Lung (tissue), 12 donors: Measurements from ENCODE around the gene XAGE5. TPM values are rescaled to one million over a fixed set of nuclear protein-coding genes. Genes with fewer than 3 reads are reported as not detected.

Experiments
- ATAC-seq: fragments of 200-7000 bp; cut with Tn5 transposase; one replicate; pipeline ENCODE4 v1.9.1; 2020; ENCODE audit warnings: moderate number of reproducible peaks; ENCODE audit not compliant: insufficient read depth, low FRiP score
- DNase-seq, 3 donors: peaks; one replicate each; pipeline ENCODE4 v3.0.0-alpha.2; 2013 to 2017
- H3K27ac ChIP-seq, 2 donors: one replicate each; pipeline ENCODE4 v1.5.1; 2013; ENCODE audit warnings: mild to moderate bottlenecking in 2 of 2, moderate library complexity in 2 of 2, control low read depth in 1 of 2, inconsistent platforms in 1 of 2, low read depth in 1 of 2, low read length in 1 of 2
- H3K27me3 ChIP-seq, 3 donors: one replicate each; pipeline ENCODE4 v1.5.1; 2013; ENCODE audit warnings: low read length in 2 of 3; ENCODE audit not compliant: control insufficient read depth in 3 of 3, insufficient read depth in 3 of 3
- H3K36me3 ChIP-seq, 4 donors: one replicate each; pipeline ENCODE4 v1.5.1; 2013; ENCODE audit warnings: low read length in 4 of 4, mild to moderate bottlenecking in 1 of 4, moderate library complexity in 1 of 4; ENCODE audit not compliant: control insufficient read depth in 4 of 4, insufficient read depth in 4 of 4
- H3K4me1 ChIP-seq, 5 donors: one replicate each; pipeline ENCODE4 v1.5.1; 2013; ENCODE audit warnings: low read length in 5 of 5, mild to moderate bottlenecking in 2 of 5, moderate library complexity in 1 of 5; ENCODE audit not compliant: control insufficient read depth in 5 of 5, insufficient read depth in 5 of 5
- H3K4me3 ChIP-seq: one replicate; pipeline ENCODE4 v1.5.1; 2013; ENCODE audit warnings: mild to moderate bottlenecking, control low read depth, moderate library complexity
- H3K9ac ChIP-seq, 2 donors: one replicate each; pipeline ENCODE4 v1.5.1; 2013; ENCODE audit warnings: low read length in 2 of 2, control low read depth in 1 of 2; ENCODE audit not compliant: insufficient read depth in 1 of 2
- H3K9me3 ChIP-seq, 4 donors: one replicate each; pipeline ENCODE4 v1.5.1; 2013; ENCODE audit warnings: low read length in 3 of 4, mild to moderate bottlenecking in 1 of 4, moderate library complexity in 1 of 4; ENCODE audit not compliant: control insufficient read depth in 4 of 4, insufficient read depth in 3 of 4
- WGBS, 2 donors: extraction: QIAGEN DNeasy Blood & Tissue Kit; methylation state at CpG; one replicate each; pipeline ENCODE4 v1.1.7; 2013; 5-methylcytosine and 5-hydroxymethylcytosine counted together
- polyA plus RNA-seq, 2 donors: library from polyadenylated mRNA; stranded (reverse); fragments of 200-250 nt; gene quantifications; one replicate each; pipeline ENCODE4 v1.2.1, GENCODE V29; 2013
- total RNA-seq, 2 donors: library from RNA; depleted of rRNA in 1 of 2; stranded (reverse); fragments of >200 nt in 1 of 2; gene quantifications; one replicate each; pipeline ENCODE4 v1.2.1, GENCODE V29; 2014 to 2021
- TF ChIP-seq, protein P1 (sequence below): IDR thresholded peaks from 2 replicates; pipeline ENCODE4 v1.5.1; 2012; ENCODE audit warnings: mild to moderate bottlenecking; ENCODE audit errors: control extremely low read depth, extremely low read depth
- donor health status: control.
- donor health status: control.
- donor health status: Bipolar disorder and iron deficiency.
- donor health status: healthy.
- donor health status: DM: yes; HTN: yes; CAD: no.

The XAGE5 gene
- total and polyA plus RNA-seq, 4 donors: not detected

GRCh38 chrX:52819788-52820187 is 8.7 kb downstream of the XAGE5 start:
- H3K9ac ChIP-seq: no peak overlapping the region
- H3K4me1 ChIP-seq: no peaks in the 10 kb centered on the region
- DNase-seq (no peak), ATAC-seq (no peak)
- 77 to 90% methylated on average over 4 of the region's 4 CpGs for WGBS, 2 donors
- peaks cover 0 to 7% (median 0%) of the 10 kb centered on the region in 4 donors for H3K9me3 ChIP-seq
- H3K4me3 ChIP-seq: no peak overlapping the region
- TF ChIP-seq, protein P1, sequence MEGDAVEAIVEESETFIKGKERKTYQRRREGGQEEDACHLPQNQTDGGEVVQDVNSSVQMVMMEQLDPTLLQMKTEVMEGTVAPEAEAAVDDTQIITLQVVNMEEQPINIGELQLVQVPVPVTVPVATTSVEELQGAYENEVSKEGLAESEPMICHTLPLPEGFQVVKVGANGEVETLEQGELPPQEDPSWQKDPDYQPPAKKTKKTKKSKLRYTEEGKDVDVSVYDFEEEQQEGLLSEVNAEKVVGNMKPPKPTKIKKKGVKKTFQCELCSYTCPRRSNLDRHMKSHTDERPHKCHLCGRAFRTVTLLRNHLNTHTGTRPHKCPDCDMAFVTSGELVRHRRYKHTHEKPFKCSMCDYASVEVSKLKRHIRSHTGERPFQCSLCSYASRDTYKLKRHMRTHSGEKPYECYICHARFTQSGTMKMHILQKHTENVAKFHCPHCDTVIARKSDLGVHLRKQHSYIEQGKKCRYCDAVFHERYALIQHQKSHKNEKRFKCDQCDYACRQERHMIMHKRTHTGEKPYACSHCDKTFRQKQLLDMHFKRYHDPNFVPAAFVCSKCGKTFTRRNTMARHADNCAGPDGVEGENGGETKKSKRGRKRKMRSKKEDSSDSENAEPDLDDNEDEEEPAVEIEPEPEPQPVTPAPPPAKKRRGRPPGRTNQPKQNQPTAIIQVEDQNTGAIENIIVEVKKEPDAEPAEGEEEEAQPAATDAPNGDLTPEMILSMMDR: no peak
- H3K36me3 ChIP-seq: no peaks in the 10 kb centered on the region
- H3K27ac ChIP-seq: no peak overlapping the region
- H3K27me3 ChIP-seq: peaks cover 0 to 45% (median 42%) of the 10 kb centered on the region in 3 donors

- ATAC-seq (no peak), DNase-seq (no peak)
- no peak overlapping the region for H3K27ac ChIP-seq
- H3K4me3 ChIP-seq: no peak overlapping the region
- no peak overlapping the region for H3K9ac ChIP-seq
- TF ChIP-seq, protein P1: no peak
- WGBS, 2 donors: 78 to 90% methylated on average over 11 of the region's 11 CpGs
- no peaks in the 10 kb centered on the region for H3K36me3 ChIP-seq
- no peaks in the 10 kb centered on the region for H3K4me1 ChIP-seq
- H3K27me3 ChIP-seq: peaks cover 0 to 42% (median 38%) of the 10 kb centered on the region in 3 donors
- H3K9me3 ChIP-seq: peaks cover 0 to 7% (median 0%) of the 10 kb centered on the region in 4 donors
These were observed 10.1 kb downstream of the XAGE5 start for GRCh38 chrX:52821079-52821760.

- Histone ChIP-seq H3K4me1 (no peaks in the 10 kb centered on the region), H3K9me3 (peaks cover 0 to 9% (median 0%) of the 10 kb centered on the region in 4 donors), H3K9ac (no peak overlapping the region), H3K27ac (no peak overlapping the region), H3K4me3 (no peak overlapping the region), H3K36me3 (no peaks in the 10 kb centered on the region), H3K27me3 (peaks cover 0 to 23% (median 18%) of the 10 kb centered on the region in 3 donors)
- DNase-seq (no peak), ATAC-seq (no peak)
- TF ChIP-seq, protein P1: no peak
- 50 to 87% methylated on average over 2 of the region's 2 CpGs for WGBS, 2 donors
These were observed 13.5 kb downstream of the XAGE5 start for GRCh38 chrX:52824608-52825007.
